HG02852 (cell line): ENCODE results near the gene MAPK1IP1L.
A peak's percentile ranks its signal among the peaks of the same experiment; 100 is the strongest.
"Not testable (repeated sequence)": the region's sequence is repeated elsewhere in the genome, so short reads cannot be mapped to it uniquely, and the experiment has no call there.

Source experiments
- ATAC-seq: cut with Tn5 transposase; IDR thresholded peaks from one replicate; pipeline ENCODE4 v1.9.1; 2021; ENCODE audit warnings: mild to moderate bottlenecking, moderate library complexity; ENCODE audit not compliant: unreplicated experiment

Gene MAPK1IP1L

GRCh38 chr14:55051423-55052268 lies at the start of gene MAPK1IP1L:
MAPK1IP1L (plus strand) TSS chr14:55051647; CDS start chr14:55061684, 10,037 bp downstream.
- ATAC-seq, result peak; percentile 84

DNA sequence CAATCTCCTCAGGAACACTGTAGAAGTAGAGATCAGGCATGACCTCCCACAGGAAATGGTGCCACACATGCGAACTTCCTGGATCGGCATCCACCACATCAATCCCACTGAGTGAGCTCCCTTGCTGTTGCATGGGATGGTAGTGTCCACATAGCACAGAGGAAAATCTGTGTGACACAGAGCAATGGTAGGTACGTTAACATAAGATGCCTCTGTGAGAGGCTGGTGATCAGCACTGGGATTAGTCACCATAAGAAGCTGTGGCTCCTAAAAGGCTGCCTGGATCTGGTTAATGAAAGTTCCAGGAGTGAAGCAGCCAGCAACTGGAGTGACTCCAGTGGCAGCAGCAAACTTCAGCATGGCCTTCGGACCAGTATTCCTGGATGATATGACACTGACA lies 46.4 kb upstream of the MAPK1IP1L start:
- ATAC-seq, result no peak

- no peak for ATAC-seq
Observed at GRCh38 chr14:55015006-55015405, 36.4 kb upstream of the MAPK1IP1L start.

DNA sequence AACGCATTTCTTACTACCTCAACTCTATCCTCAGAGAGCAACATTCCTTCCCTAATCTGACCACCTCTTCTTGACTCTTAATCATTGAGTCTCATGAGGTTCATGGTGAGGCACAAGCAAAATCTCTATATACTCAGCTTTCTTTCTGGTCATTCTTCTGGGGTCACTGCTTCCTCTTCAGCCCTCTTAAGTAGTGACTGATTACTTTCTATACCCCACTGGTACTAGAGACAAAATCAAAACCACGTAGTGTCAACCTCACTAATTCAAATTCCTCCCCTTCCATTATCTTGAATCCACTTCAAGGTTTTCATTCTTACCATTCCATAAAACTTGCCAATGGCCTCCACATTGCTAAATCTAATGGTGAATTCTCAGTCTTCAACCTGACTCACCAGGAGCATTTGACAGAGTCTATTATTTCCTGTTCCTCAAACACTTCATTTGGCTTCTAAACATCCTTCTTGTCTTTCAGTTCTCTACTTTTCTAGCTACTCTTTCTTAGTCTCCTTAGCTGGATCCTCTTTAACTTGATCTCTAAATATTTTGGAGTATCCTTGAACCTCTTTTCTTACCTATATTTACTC lies 31.4 kb upstream of the MAPK1IP1L start:
- no peak for ATAC-seq

GRCh38 chr14:55024365-55024764 lies 27.1 kb upstream of the MAPK1IP1L start:
- not testable (repeated sequence) for ATAC-seq

GRCh38 chr14:55025948-55026347 lies 25.5 kb upstream of the MAPK1IP1L start:
- no peak for ATAC-seq

DNA sequence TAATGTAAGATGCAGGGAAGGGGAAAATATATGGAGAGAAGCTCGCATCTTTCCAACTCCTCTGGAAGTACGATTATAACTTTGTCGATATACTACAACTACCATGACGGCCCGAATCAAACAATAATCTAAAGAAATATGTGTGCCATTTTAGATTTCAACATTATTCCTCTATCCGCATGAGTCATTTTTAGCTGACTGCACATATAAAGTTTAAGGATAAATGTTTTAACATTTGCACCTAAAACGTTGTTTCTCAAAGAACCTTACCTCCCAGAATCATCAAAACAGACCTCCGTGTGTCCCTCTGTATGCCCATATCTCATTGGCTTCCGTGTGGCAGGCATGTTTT lies 25.0 kb upstream of the MAPK1IP1L start:
- no peak for ATAC-seq

GRCh38 chr14:55026793-55027561 lies 24.5 kb upstream of the MAPK1IP1L start, which contains the start of the genes SOCS4 and WDHD1:
SOCS4 (plus strand) TSS chr14:55027236; CDS start chr14:55043042, 15,806 bp downstream.
WDHD1 (minus strand) TSS chr14:55027099; CDS start chr14:55026787, 312 bp downstream.
- ATAC-seq, result peak; percentile 95

- no peak for ATAC-seq
Observed at GRCh38 chr14:55028066-55028465, 23.4 kb upstream of the MAPK1IP1L start.

GRCh38 chr14:55028476-55028875 lies 23.0 kb upstream of the MAPK1IP1L start:
- no peak for ATAC-seq

DNA sequence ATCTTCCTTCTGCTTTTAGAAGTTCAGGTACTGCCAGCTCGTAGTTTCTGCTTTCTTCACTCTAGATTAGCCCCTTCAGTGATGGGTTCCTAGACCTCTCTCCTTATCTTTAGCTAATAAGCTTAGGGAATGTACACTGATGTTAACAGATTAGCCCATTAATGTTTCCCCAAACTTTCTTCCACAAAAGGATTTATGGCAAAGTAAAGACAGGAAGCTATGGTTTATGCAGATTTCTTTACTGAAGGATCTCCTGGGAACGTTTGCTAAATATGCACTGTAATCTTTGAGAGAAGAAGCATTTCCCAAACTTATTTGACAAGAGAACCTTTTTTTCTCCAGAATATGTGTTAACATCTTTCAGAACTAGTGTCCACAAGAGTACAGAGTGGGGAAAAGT lies 20.3 kb upstream of the MAPK1IP1L start:
- ATAC-seq, result no peak

- ATAC-seq, result not testable (repeated sequence)
Observed at GRCh38 chr14:55037995-55038394, 13.5 kb upstream of the MAPK1IP1L start.

- no peak for ATAC-seq
Observed at GRCh38 chr14:55038708-55039107, 12.7 kb upstream of the MAPK1IP1L start.

GRCh38 chr14:55043528-55043927 lies 7.9 kb upstream of the MAPK1IP1L start:
- no peak for ATAC-seq

GRCh38 chr14:55045087-55045486 lies 6.4 kb upstream of the MAPK1IP1L start:
- ATAC-seq, result no peak

GRCh38 chr14:55047301-55048053 lies 4.0 kb upstream of the MAPK1IP1L start:
- ATAC-seq, result no peak

DNA sequence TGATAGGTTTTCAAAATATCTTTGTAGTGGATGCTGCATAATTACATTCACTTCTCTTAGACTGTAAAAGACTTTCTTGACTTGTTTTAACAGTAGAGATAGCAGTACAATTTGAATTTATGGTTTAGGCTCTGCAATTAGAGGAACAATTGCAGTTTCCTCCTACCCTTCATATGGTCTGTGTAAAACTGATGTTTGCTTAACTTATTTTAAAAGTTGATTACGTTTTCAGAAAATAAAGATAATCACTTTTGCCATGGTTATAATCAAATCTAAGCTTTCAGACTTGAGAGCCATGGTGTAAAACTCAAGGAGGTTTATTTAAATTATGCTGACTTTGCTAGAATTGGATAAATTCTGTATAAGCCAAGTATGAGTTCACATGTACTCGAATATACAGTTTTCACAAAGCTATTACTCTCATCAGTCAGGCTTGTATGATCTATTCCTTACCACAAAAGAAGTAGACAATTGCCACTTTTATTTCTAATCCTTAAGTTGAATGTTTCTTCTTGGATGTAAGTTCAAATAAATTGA lies 2.5 kb upstream of the MAPK1IP1L start:
- ATAC-seq, result no peak

- ATAC-seq, result peak; percentile 32
Observed at GRCh38 chr14:55051165-55051422, 353 bp upstream of the MAPK1IP1L start.

- ATAC-seq, result peak; percentile 15
Observed at GRCh38 chr14:55052269-55052930, 953 bp downstream of the MAPK1IP1L start.

DNA sequence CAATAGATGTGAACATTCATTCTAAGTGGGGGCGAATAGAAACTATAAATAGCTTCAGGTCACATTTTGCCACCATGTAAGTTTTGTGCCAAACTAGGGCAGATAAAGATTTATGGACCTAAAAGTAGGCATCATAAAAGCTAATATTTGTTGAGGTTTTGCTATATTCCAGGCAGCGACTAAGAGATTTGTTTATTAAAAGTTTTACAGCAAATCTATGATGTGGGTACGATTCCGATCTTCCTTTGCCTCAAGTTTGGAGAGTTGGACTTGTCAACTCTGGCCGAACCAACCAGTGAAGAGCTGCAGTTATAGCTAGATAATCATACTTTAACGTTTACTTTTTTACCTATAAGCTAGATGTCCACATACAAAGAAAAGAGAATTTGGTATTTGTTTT lies 1.6 kb downstream of the MAPK1IP1L start:
- ATAC-seq, result no peak
